HS-5 (cell line): ENCODE results near the gene TMEM181.
"Not testable (repeated sequence)": the region's sequence is repeated elsewhere in the genome, so short reads cannot be mapped to it uniquely, and the experiment has no call there.

Experiments used
- DNase-seq: peaks from one replicate; pipeline ENCODE4 v3.0.0-alpha.2; 2012; ENCODE audit warnings: low read depth

The TMEM181 gene

DNA sequence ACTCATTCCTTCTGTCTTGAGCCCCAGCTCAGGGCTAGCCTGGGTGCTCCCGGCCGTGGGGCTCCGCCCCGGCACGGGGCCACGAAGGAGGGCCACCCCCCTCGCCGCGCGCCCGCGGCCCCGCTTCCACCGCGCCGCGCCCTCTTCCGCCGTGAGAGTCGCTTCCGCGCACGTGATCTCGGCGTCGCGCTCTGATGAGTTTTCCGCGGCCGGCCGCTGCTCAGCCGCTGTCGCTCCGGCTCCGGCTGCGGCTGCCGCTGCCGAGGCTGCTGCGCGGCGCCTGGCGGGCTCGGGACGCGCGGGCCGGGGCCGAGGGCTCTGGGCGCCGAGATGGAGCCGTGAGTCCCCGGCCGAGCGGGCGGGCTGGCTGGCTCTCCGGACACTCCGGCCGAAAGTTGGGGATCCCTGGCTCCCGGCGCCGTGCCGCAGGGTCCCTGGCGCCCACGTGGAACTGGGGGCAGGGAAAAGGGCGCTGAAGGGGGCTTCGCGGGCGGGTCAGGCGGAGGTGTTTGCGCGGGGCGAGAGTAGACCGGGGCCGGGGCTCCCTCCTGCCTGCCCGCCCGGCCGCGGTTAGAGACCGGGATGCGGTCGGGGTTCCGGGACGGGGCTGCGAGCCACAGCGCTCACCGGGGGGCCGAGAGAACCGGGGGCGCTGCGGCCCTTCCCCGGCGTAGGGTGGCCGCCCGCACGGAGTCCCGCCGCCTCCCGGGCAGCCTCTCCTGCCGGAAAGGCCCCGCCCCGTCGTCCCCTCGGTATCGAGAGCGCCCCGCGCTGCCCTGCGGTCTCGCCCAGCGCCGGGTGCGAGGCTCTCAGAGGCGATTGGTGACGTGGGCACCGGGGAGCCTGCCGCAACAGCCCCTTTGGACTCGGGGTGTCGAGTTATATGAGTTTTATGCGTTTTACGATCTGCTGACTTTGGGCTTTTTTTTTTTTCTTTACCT, at the start of gene TMEM181:
TSS of gene TMEM181 (plus strand) at position 197 of the 941 bp plus-strand sequence. CDS start at position 331, 134 bp downstream.
- DNase-seq: peak; percentile 30

GRCh38 chr6:158512809-158513208, 47.1 kb upstream of the TMEM181 start:
- DNase-seq: no peak

DNA sequence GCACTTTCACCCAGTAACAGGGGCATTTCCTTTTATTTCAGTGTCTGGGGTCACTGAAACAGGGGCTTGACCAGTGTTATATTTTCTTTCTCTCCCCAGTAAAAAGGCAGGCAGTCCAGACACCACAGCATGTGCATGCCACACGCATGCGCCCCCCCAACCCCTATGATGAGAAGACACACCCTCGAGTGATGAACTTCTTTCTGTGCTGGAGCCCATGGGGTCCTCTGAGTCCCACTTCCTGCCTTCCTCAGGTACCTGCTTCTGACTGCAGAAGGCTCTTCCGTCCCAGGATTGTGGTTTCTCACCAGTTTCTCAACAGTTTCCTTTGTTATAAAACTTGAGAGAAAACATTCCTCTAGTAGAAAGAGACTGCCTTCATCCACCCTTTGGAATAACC, 45.7 kb upstream of the TMEM181 start:
- no peak for DNase-seq

DNA sequence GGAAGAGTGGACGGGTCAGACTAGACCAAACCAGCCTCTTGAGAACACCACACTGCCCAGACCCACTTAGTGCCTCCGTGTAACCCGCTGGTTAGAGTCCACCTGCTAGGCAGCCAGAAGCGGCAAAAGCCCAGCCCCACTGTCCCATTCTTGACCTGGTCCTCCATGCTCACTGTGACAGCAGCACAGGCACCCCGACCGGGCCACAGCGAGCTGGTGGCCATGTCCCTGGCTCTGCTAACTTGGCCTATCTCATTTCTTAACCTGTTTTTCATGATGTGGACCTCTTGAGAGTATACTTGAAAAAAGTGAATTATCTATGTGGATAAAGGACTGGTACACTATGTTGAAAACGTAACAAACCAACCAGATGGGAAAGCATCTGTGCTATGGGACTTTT, 44.9 kb upstream of the TMEM181 start:
- no peak for DNase-seq

DNA sequence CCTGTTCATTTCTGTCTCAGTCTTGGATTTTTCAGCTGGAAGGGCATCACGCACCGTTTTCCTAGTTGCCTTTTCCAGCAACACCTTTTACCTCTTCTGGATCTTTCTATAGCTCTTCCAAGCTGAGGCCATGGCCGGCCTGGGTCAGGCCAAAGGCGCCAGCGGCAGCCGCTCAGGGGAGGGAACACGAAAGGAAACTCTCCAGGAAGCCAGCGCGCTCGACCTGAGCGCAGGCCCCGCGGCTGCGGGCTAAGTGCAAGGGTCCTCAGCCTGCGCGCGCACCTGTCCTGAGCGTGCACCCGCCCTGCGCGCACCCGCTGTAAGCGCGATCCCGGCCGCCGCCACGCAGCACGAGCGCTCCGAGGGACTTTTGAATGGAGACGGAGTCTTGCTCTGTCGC, 43.8 kb upstream of the TMEM181 start:
- no peak for DNase-seq

DNA sequence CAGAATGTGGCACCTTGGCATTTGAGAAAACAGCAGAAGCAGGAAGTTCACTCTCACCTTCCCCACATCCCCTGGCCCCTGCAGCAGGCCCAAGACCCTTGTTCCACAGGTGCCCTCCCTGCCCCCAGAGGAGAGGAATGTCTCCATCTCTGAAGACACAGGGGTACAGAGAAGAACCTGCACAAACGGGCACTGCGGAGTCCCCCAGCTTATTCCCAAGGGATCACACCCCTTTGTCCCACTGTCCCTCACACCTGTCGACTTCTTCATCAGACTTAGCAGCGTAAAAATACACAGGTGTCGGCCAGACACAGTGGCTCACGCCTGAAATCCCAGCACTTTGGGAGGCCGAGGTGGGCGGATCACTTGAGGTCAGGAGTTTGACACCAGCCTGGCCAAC, 42.9 kb upstream of the TMEM181 start:
- DNase-seq: no peak

- no peak for DNase-seq
These were observed 42.3 kb upstream of the TMEM181 start for GRCh38 chr6:158517581-158517980.

- peak; percentile 42 for DNase-seq
These were observed 41.4 kb upstream of the TMEM181 start for GRCh38 chr6:158518191-158519127.

- DNase-seq: no peak
These were observed 40.6 kb upstream of the TMEM181 start for GRCh38 chr6:158519300-158519699.

DNA sequence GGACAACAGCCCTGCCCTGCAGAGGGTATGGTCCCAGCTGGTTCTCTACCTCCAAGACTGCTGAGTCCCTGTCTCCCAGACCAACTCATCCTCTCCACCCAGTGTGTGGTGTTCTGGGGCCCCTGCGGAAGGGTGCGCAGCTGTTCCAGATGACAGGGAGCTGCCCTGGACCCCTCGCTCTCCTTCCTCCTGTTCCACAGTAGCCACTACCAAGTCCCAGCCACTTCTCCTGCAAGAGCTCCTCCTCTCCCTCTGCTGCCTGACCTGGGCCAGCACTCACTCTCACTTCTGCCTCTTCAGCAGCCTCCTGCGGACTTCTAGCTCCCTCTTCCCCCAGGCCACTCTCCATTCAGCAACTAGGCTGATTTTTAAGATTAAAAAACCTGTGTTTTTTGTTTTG, 40.1 kb upstream of the TMEM181 start:
- DNase-seq: no peak

DNA sequence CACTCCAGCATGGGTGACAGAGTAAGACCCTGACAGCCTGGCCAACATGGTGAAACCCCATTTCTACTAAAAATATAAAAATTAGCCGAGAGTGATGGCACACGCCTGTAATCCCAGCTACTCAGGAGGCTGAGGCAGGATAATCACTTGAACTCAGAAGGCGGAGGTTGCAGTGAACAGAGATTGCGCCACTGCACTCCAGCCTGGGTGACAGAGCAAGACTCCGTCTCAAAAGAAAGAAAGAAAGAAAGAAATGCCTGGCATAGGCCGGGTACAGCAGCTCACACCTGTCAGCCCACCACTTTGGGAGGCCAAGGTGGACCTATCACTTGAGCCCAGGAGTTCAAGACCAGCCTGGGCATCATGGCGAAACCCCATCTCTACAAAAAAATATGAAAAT, 38.9 kb upstream of the TMEM181 start:
- DNase-seq: not testable (repeated sequence)

DNA sequence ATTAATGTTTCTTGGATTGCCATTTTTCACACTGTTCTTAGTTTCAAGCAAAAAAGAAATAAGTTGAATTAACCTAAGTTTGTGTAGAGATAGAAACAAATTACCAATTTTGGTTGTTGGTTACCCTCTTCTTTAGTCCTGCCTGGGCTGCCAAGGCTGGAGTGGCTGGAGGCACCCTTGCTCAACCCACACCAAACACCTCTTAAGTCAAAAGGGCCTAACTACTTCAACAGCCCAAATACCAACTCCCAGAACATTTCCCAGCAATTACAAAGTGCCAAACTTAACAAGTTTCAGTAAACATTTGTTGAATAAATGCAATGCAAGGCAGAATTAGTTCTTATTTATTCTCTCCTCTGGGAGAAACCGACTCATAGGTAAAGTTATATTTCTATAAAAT, 38.1 kb upstream of the TMEM181 start:
- DNase-seq: no peak

DNA sequence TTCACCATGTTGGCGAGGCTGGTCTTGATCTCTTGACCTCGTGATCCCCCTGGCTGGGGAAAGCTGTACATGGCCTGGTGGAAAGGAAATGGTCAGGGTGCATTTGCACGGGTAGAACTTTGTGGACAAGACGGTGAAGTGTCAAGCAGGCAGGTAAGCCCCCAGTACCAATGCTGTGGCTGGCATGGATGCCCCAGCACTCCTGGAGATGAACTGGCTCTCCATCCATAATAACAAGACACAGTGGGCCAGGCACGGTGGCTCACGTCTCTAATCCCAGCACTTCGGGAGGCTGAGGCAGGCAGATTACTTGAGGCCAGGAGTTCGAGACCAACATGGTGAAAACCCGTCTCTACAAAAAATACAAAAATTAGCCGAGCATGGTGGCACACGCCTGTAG, 37.3 kb upstream of the TMEM181 start:
- DNase-seq: no peak

DNA sequence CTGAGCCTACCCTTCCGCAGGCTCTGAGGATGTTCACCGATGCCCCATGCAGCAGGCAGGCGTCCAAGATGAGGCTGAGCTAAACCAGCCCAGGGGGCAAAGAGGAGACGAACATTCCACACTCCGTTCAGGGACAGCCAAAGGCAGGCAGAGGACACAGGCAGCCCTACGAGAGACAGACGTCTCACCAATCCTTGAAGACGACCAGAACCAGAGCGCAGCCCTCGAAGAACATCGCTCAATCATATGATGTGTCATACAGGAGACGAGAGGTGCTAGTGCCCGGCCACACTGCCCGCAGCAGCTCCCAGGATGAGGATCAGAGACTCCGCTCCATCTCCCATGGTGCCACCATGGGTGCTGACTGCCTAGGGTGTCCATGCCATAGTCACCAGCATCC, 35.6 kb upstream of the TMEM181 start:
- DNase-seq: no peak

DNA sequence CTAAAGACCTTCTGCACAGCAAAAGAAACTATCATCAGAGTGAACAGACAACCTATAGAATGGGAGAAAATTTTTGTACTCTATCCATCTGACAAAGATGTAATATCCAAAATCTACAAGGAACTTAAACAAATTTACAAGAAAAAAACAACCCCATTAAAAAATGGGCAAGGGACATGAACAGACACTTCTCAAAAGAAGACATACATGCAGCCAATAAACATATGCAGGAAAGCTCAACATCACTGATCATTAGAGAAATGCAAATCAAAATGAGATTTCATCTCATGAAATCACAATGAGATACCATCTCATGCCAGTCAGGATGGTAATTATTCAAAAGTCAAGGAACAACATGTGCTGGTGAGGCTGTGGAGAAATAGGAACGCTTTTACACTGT, 32.0 kb upstream of the TMEM181 start:
- DNase-seq: not testable (repeated sequence)

DNA sequence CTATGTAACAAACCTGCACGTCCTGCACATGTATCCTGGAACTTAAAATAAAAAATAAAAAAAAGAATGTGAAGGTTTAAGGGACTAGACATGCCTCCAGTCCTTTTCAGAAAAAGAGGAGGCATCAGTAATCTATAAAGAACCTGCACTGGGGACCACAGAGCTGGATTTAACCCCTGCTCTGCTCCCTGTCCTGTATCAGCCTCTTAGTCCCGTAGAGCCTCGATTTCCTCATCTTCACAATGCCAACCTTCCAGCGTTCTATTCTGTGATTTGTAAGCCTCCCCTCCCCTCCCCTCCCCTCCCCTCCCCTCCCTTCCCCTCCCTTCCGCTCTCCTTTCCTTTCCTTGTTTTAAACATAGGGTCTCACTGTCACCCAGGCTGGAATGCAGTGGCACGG, 31.1 kb upstream of the TMEM181 start:
- DNase-seq: no peak

DNA sequence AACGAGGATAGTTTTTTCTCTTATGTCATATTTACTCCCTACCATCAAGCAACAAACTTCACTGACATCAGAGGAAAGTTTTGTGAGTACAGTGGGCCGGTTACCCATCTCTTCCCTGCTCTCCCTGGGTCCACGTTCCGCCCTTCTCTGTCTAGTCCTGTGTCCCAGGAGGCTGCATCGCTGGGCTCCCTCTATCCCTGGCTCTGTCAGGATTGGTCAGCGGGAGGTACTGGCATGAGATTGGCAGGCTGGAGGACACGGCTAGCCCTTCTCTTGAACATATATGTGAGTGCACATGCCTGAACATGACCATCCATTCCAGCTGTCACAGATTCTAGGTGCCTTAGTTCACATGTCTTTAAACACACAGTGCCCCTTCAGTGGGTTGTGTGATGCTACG, 30.3 kb upstream of the TMEM181 start:
- DNase-seq: no peak

GRCh38 chr6:158531566-158531965, 28.3 kb upstream of the TMEM181 start:
- no peak for DNase-seq

DNA sequence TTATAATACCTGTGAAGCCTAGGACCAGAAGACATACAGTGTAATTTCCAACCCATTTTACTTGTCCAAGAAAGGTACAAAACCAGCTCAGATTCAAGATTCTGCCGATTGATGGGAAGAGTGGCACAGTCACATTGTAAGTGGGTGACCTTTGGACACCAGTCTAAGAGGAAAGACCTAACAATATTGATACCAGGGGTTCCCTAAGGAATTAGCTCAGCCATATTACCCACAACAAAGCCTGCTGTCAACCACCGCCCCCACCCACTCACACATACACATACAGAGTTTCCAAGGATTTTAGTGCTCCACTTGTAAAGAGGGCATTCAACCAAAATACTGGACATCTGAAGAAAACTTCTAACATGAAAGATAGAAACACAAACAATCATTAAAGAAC, 27.9 kb upstream of the TMEM181 start:
- DNase-seq: no peak

DNA sequence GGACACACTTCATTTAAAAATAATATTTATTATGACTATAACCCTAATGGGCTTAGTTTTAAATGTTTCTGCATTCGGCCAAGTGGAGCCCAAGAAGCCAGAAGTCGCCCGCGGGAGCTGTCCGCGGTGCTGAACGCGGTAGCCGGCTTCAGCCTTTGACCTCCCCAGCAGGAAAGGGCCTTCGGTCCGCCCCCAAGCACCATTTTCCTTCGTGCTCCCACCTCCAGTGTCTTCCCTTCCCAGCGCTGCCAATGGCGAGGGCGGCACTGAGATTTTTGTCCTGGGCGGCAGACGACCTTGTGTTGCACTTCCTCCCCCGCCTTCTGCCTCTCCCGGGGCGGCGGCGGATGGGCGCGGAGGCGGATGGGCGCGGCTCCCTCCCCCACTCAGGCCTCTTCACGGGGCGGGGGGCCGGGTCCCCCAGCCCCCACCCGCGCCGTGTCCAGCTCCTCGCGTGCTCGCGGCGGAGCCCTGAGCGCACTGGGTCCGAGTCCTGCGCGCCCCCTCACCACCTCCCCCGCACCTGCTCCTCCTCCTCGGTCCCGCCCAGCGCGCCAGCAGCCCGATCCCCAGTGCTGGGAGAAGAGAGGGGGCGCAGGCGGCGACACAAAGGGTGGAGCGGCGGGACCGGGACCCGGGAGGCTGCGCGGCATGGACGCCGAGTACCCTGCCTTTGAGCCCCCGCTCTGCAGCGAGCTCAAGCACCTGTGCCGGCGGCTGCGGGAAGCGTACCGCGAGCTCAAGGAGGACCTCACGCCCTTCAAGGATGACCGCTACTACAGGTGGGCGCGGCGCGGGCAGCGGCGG, 23.6 kb upstream of the TMEM181 start:
- DNase-seq: no peak

- DNase-seq: no peak
These were observed 22.7 kb upstream of the TMEM181 start for GRCh38 chr6:158536891-158537798.
